GM21515 (cell line): Measurements from ENCODE around the gene PPP2R1B.
"Not testable (repeated sequence)": the region's sequence is repeated elsewhere in the genome, so short reads cannot be mapped to it uniquely, and the experiment has no call there.

ENCODE experiments used
- ATAC-seq: cut with Tn5 transposase; IDR thresholded peaks from one replicate; pipeline ENCODE4 v1.9.1; 2021; ENCODE audit not compliant: unreplicated experiment

The PPP2R1B gene

GRCh38 chr11:111729071-111729830 lies 36.9 kb downstream of the PPP2R1B start:
- no peak for ATAC-seq

- ATAC-seq: no peak
Observed at GRCh38 chr11:111727431-111727830, 38.8 kb downstream of the PPP2R1B start.

- no peak for ATAC-seq
Observed at GRCh38 chr11:111726301-111726713, 39.9 kb downstream of the PPP2R1B start.

- ATAC-seq: no peak
Observed at GRCh38 chr11:111725621-111726020, 40.6 kb downstream of the PPP2R1B start.

GRCh38 chr11:111724615-111725129 lies 41.5 kb downstream of the PPP2R1B start:
- no peak for ATAC-seq

- no peak for ATAC-seq
Observed at GRCh38 chr11:111723595-111723994, 42.6 kb downstream of the PPP2R1B start.

- ATAC-seq: no peak
Observed at GRCh38 chr11:111722501-111722900, 43.7 kb downstream of the PPP2R1B start.

GRCh38 chr11:111720801-111721494 lies 45.2 kb downstream of the PPP2R1B start:
- no peak for ATAC-seq

GRCh38 chr11:111719379-111719778 lies 46.8 kb downstream of the PPP2R1B start:
- no peak for ATAC-seq

GRCh38 chr11:111718859-111719258 lies 47.3 kb downstream of the PPP2R1B start:
- ATAC-seq: no peak

GRCh38 chr11:111718436-111718835 lies 47.8 kb downstream of the PPP2R1B start:
- ATAC-seq: no peak

- not testable (repeated sequence) for ATAC-seq
Observed at GRCh38 chr11:111717660-111718059, 48.5 kb downstream of the PPP2R1B start.

GRCh38 chr11:111715142-111715816 lies 50.9 kb downstream of the PPP2R1B start:
- no peak for ATAC-seq

- ATAC-seq: no peak
Observed at GRCh38 chr11:111714522-111714921, 51.7 kb downstream of the PPP2R1B start.

- ATAC-seq: no peak
Observed at GRCh38 chr11:111707691-111708067, 58.5 kb downstream of the PPP2R1B start.

GRCh38 chr11:111707039-111707690 lies 59.0 kb downstream of the PPP2R1B start:
- ATAC-seq: no peak

- ATAC-seq: no peak
Observed at GRCh38 chr11:111703576-111703975, 62.6 kb downstream of the PPP2R1B start.

GRCh38 chr11:111702623-111703022 lies 63.6 kb downstream of the PPP2R1B start:
- no peak for ATAC-seq

- ATAC-seq: no peak
Observed at GRCh38 chr11:111700162-111700561, 66.0 kb downstream of the PPP2R1B start.

GRCh38 chr11:111699579-111700156 lies 66.5 kb downstream of the PPP2R1B start:
- ATAC-seq: no peak
